Esophagus mucosa (tissue), 1 donor: ENCODE measurements around the gene FABP6. TPM values are rescaled to one million over a fixed set of nuclear protein-coding genes. Genes with fewer than 3 reads are reported as not detected.
A peak's percentile ranks its signal among the peaks of the same experiment; 100 is the strongest.

ENCODE experiments used
- ATAC-seq: fragments of 200-7000 bp; cut with Tn5 transposase; one replicate; pipeline ENCODE4 v1.9.1; 2020
- total RNA-seq: library from RNA; stranded (reverse); gene quantifications from one replicate; pipeline ENCODE4 v1.2.4, GENCODE V29; 2023
- donor health status: DM: yes; HTN: yes; CAD: no.

The FABP6 gene
- total RNA-seq, 1 donor from 2014 or later = 3.1 TPM

DNA sequence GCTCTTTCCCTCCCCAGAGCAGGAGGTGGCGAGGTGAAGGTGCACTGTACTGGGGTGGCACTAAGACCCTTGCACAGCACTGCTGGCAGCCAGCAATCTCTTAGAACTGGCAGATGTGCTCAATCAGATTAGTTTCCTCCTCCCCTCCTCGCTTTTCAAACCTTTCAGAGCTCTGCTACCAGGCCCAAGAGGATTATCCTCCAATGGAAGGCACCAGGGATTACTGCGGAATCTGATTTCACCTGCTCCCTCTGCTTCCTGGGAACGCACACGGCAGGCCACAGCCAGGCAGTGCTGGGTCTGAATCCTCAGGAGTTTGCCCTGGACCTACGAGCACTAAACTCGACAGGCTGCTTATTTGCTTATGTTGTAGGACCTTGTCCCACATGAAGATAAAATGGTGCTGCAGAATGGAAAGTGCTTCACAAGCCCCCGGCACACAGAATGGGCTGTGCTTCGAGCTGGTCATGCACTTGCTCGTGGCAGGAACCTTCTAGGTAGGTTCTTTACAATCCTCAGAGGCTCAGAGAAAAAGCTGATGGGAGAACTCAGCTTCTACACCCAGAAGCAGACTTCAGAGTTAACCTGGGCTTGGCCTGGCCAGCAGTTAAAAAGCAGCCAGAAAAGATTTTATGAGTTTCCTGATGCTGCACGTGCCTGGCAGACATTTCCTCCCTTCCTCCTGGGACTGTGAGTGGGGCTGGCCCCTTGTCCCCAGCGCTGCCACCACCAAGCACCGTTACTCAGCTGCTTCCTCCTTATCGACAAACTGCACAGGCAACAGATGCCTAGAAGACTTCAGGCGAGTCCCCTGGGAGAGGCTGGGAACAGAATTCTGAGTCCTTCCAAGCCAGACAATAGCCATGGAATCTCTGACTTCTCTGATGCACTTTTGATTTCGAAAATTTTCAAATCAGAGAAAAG lies 33.1 kb downstream of the FABP6 start:
- no peak for ATAC-seq

DNA sequence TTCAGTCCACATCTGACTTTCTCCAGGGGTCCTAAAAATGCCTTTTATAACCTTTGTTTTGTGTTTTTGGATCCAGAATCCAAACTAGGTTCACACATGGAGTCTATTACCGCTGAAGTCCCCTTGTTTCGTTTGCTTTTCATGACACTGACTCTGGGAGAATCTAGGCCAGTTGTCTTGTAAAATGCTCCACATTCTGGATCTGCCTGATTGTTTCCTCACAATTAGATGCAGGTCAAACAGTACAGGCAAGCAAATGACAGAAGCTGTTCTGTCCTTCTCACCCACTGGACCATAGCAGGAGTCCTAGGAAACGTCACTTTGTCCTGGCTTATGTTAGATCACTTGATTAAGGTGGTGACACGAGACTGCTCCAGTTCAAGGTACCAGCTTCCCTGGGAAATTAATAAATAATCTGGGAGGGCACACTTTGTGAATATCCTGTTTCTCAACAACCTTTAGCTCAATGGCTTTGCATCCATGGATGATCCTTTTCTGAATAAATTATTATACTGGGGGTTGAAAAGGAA lies 34.1 kb downstream of the FABP6 start:
- no peak for ATAC-seq

DNA sequence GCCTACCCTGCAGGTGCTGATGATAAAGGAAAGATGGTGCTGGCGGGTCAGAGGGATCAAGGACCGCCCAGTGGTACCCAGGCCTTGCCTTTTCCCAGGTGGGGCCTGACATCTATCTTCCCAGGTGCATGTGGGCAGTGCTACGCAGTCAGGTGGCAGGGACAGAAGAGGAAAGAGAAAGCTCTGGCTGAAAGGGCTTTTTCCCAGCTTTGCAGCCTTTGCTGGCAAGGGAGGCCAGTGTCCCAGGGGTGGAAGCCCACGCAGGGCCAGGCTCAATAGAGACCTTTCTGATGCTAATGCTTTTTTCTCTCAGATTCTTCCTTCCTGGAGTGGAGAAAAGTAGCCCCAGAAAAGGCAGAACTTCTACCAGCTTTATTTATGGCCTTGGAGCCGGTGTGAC lies 36.7 kb downstream of the FABP6 start:
- ATAC-seq = no peak

DNA sequence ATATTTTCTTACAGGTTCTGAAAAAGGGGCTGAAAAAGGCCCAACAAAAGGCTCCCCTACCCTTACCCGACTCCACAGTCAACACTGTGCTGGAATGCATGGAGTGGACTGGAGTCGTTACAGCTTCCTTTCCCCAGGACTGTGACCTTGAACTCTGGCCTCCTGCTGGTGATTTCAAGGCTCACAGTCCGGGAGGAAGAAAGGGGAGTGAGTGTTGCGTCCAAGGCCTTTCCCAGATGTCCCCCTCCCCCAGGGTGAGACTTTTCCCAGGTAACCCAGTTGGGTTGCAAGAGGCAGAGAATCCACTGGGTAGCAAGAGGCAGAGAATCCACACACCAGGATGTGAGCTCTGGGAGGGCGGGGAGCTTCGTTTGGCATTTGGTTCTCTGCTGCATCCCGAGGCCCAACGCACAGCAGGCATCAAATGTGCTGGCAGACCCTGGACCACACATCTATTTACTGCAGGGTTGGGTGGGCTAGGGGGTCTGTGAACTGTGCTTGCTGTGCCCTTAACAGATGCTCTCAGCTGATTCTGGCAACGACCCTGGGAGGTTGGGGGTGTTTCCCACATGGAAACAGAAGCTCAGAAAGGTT lies 37.5 kb downstream of the FABP6 start:
- ATAC-seq = no peak

DNA sequence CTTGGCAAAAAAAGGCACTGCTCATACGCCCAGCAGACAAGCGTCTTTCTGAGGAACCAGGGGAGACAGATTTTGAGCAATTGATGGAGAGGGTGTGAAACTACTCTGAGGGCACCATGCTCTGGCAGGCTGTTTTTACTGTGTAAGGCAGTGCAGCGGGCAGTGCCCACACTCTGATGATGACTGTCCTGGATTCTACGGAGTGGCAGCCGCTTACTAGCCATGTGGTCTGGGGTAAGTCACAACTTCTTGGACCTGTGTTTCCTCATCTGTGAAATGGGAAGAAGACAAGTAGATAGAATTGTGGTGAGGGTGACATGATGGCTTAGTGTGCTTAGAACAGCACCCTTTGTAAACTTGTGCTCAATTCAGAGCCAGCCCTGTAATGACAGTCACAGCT lies 38.8 kb downstream of the FABP6 start:
- no peak for ATAC-seq

DNA sequence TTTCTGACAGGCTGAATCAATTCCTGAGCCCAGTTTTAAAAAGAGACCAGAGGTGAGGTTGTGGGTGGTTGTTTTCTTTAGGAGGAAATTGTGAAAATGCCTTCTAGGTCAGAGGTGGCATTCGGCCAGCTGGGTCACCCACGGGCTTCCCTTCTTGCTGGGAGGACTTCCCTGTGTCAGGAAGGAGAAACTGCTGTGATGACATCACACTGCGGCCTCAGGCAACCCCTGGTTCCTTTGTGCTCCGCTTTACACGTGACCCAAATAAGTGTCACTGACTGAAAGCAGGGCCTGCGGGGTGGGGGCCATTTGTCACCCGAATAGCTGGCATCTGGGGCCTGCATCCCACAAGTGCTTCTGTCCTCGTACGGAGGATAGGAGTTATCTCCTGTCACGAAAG lies 39.7 kb downstream of the FABP6 start:
- peak; percentile 68 for ATAC-seq

DNA sequence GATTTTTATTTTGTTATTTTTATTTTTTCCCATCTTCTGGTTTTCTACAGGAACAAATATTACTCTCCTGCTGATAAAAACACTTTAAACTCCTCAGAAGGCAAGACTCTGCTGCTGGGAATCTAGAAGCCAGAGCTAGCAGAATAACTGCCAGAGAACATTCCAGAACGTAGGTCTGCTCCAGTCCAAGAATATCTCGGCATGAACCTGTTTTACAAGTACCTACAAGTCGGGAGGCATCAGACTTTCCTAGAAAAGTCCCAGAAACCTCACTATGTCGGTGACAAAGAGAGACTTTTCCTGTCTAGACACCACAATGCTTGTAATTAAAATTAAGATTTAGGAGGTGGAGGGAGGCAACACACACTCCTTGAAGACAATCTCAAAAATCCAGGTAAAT lies 41.4 kb downstream of the FABP6 start:
- ATAC-seq = peak; percentile 55

DNA sequence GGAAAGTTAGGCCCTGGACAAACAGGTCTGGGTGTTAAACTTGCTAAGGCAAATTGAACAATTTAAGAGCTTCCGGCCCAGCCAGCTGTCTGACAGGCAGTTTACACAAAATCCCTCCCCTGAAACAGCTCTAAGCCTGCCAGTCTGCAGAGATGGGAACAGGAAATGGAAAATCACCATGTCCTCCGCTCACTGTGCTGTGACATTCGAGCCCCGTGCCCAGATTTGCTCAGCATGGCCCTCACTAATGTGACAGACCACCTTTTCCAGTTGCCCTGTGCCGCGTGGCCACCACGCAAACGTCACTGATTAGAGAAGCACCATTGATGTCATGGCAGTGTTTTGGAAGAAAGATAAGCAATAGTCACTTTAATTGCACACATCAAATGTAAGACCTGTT lies 42.1 kb downstream of the FABP6 start:
- peak; percentile 84 for ATAC-seq

DNA sequence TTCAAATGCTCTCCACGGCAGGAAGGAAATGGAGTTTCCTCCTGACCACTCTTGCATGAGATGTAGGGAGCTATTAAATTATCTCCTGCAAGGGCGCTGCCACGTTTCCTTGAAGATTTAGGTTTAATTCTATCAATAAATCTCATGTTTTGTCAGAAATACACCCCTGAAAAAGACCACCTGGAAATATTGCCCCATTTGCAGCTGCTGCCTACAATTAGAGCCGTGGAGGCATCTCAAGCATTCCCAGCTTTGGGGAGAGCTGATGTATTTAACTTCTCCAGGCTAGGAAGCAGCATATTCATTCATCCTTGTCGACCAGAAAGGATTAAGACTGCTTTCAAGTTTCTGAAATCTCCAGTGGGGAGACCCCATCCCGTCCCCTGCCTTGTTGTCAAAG lies 42.5 kb downstream of the FABP6 start:
- ATAC-seq = no peak

DNA sequence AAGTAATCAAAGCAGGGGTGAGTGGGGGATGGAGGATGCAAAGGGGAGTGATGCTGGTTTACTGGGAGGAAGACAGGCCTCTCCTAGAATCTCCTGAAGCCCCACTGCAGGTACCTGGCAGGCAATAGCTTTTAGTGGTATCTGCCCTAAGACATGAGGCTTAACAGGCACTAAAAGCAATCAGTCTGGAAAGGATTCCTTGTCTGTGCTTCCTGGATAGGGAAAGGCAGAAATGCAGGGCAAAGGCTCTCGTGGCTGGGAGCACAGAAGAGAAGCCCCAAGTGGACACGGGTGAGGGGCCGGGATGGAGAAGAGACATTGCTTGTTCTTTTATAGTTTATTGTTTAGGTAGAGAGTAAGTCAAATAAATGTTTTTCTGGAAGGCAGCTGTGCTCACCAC lies 43.0 kb downstream of the FABP6 start:
- no peak for ATAC-seq

DNA sequence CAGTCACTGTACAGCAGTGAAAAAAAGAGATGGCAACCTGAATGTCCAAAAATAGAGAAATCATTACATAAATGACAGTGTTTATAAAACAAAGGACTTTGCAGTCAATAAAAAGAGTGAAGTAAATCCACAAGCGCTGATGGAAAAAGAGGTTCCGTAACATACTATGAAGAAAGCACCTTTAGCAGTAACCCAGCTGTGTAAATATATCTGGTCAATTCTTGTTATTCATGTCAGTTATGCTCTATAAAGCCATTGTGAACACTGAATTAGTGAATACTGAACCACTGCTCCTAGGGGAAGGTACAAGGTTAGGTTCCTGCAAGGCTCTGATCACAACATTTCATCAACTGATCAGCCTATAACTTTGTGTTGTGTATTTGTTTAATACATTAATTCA lies 43.6 kb downstream of the FABP6 start:
- no peak for ATAC-seq

DNA sequence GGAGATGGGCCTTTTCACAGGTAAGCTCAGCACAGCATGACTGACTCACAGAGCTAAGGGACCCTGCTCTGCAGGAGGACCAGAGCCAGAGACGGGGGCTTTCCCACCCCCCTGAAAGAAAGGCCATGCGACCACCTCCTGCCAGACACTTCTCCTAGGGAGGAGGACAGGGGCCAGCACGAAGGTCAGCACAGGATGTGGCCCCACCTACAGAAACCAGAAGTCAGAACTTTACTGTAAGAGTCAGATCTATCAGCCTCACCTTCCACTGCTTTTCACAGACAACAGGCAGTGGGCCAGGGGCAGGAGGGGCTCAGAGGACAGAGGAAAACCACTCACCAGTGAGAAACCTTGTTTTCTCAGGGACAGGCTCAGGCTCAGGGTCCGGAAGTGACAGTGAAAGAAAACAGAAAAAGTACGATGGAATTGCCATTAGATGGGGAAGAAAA lies 45.2 kb downstream of the FABP6 start:
- no peak for ATAC-seq

DNA sequence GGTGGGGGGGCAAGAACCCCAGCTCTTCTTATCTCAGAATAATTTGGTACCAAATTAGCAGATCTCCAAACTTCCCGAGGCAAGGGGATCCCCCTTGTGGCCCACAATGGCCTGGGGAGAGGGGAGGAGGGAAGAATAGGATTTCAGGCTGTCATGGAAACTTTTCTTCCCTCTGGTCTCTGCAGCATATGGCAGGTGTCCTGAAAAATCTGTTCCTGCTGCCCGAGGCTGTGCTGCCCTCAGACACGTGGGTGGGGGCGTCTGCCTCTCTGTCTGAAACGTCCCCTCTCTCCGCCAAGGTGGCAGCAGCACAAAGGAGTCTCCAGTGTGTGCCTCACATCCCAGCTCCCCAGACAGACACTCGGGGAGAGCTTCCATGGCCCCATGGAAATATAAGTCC lies 49.0 kb downstream of the FABP6 start:
- no peak for ATAC-seq

DNA sequence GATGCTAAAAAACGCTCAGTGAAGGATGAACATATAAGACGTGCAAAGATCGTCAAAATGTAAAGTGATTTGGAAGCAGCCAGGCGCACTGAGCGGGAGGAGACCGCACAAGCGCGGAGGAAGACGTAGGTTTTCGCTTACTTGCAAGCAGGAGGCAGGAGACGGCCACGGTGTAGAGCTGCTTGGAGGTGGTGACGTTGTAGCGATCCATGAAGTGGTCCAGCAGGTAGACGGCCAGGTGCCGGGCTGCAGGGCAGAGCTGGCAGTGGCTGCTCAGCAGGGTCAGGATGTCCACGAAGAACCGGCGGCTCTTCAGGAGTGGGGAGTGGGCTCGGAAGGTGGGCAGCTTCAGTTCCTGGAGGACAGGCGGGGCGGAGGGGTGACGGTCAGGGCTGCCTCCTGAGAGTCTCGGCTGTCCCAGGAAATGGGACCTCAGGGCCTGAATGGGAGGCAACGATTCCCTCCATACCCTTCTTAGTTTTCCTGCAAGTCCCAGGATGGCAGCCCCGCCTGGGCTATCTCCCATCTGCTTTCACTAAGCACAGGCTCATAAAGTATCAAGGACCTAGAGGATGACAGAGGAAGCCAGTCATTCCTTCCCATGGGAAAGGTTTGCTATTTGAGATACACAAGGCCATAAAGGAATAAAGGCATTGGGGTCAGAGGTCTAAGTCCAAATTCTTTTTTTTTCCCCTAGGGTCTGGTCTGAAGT lies 51.2 kb downstream of the FABP6 start:
- no peak for ATAC-seq

DNA sequence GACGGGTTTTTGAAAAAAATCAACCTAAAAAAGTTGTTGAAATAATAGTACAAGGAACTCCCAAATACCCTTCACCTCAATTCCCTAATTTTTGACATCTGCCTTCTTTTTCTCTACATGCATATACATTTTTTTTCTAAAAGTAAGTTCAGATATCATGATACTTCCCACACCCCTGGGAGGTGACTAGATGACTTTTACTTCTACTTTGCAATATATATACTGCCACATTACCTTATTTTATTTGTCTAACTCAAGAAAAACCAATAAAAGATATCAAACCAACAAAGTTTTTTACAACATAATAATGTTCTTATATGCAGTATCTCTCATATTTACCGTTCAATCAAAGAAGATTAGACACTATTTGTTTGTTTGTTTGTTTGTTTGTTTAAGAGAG lies 52.0 kb downstream of the FABP6 start:
- no peak for ATAC-seq

DNA sequence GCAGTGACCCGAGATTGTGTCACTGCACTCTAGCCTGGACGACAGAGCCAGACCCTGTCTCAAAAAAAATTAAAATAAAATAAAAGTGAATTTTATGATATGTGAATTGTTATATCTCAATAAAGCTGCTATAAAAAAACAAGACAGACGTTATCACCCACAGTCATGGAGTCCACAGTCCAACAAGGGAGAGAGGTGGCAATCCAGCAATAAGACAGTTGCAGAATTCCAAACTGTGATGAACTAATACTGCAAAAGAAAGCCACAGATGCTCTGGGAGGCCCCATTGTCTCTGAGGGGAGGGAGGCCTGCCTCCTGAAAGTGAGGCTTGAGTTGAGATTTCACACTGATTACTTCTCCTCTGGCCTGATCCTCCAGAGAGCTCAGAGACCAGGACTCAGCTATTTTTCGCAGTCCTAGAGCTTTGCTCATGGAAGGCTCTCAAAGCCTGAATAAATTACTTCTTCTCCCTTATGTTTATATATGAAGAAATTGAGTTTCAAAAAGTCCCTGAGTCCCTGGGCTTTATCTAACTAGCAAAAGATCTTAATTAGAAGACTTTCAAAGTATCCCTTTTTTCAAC lies 55.1 kb downstream of the FABP6 start:
- ATAC-seq = no peak

DNA sequence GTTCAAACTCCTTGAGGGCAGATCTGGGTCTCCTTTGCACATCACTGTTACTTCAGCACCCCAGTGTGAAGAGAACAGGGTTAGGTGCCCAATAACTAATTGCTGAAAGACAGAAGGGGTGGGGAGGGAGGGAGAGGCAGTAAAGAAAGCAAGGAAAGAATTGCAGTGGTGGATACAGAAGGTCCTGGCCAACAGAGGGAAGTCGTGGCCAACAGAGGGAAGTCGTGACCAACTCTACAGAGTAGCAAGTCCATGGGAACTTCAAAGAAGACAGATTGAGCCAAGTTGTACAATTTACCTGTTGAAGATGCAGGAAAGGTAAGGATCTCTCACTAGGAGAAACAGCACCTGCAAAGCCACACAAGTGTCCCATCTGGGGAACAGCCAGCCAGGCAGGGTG lies 56.0 kb downstream of the FABP6 start:
- no peak for ATAC-seq

DNA sequence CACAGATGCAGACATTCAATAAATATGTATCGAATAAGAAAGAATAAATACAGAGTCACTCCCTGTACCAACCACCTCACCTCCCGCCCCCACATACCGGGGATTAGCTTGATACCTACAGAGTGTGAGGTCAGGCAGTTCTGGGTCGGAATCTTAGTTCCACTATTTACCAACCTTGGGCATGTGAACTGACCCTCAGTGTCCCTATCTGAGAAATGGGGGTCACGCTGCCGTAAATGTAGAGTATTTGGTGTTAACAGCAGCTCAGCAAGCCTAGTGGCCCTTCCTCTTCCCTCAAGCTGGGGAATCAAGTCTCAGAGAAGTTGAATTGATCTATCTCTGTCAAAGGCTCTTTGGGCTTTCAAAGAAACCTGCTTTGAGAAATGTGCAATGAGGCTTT lies 57.6 kb downstream of the FABP6 start:
- ATAC-seq = no peak

DNA sequence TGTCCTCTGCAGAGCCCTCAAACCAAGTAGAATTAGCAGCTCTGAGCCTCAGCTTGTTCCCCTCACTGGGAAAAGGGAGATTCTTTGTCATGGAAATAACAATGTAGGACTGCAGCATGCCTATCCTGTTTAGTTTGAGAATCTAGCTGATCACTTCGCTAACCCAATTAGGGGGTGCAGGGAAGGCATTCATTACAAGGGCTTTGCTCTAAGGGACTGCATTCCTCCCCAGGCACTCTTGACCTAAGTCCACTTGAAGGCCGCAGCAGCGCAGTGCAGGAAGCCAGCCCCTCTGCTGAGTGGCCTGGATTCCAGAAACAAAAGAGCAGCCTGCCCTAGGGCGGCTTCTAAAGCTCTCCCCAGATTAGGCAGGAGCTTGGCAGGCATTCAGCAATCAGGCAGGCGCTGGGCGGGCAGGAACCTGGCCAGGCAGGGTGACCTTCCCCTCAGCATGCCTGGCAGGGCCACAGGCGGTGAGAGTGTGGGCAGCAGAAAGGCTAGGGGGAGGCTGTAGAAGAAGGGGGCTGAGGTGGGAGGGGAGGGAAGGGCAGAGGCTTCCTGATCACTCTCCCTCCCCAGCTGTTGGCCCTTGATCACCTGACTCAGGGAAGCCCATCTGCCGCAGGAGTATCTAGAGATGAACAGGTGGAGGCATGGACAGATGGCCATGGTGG lies 58.2 kb downstream of the FABP6 start:
- peak; percentile 36 for ATAC-seq
